Ovary (tissue), 3 donors: ENCODE data around the gene C19orf33.

ENCODE experiments used
- EP300 ChIP-seq: sonication (generic); formaldehyde crosslinking; IDR thresholded peaks from one replicate; pipeline ENCODE4 v1.6.1; 2017; ENCODE audit warnings: antibody characterized with exemption
- POLR2A ChIP-seq: fragments of 450-650 bp; IDR thresholded peaks from one replicate; pipeline ENCODE4 v1.6.1; 2017; ENCODE audit warnings: antibody characterized with exemption, mild to moderate bottlenecking, moderate library complexity
- TF ChIP-seq, protein P1 (sequence below), 3 donors: fragments of 450-650 bp in 2 of 3; fragments of 200-600 bp in 1 of 3; IDR thresholded peaks; one replicate each; pipeline versions ENCODE4 v1.5.1 to v1.8.0; 2016 to 2022; ENCODE audit warnings: antibody characterized with exemption in 3 of 3, mild to moderate bottlenecking in 1 of 3
- donor health status: DM: no; HTN: no; CAD: no.

DNA sequence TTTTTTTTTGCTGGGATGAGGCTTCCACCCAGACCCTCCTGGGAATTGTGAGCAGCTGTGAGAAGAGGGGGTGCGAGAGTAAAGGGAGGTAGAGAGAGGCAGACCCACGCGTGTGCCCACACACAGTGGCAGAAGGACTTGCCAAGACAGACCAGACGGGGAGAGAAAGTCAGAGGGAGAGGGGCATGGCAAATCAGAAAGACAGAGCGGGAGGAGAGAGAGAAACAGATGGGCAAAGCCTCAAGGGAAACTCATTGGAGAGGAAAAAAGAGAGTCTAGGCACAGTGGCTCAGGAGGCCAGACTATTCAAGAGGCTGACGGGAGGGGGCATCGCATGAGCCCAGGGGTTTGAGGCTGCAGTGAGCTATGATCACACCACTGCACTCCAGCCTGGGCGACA, 48.6 kb downstream of the C19orf33 start:
- TF ChIP-seq, protein P1, sequence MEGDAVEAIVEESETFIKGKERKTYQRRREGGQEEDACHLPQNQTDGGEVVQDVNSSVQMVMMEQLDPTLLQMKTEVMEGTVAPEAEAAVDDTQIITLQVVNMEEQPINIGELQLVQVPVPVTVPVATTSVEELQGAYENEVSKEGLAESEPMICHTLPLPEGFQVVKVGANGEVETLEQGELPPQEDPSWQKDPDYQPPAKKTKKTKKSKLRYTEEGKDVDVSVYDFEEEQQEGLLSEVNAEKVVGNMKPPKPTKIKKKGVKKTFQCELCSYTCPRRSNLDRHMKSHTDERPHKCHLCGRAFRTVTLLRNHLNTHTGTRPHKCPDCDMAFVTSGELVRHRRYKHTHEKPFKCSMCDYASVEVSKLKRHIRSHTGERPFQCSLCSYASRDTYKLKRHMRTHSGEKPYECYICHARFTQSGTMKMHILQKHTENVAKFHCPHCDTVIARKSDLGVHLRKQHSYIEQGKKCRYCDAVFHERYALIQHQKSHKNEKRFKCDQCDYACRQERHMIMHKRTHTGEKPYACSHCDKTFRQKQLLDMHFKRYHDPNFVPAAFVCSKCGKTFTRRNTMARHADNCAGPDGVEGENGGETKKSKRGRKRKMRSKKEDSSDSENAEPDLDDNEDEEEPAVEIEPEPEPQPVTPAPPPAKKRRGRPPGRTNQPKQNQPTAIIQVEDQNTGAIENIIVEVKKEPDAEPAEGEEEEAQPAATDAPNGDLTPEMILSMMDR (IDR thresholded peaks at IDR 0.05), result no peak
- TF ChIP-seq POLR2A (no peak), EP300 (no peak)
